IMR-90 (cell line): ENCODE measurements around the gene TVP23A. TPM values are rescaled to one million over a fixed set of nuclear protein-coding genes. Genes with fewer than 3 reads are reported as not detected.

Source experiments
- ATAC-seq: fragments of 200-7000 bp; cut with Tn5 transposase; 2 replicates; pipeline ENCODE4 v1.9.1; 2020; ENCODE audit warnings: low read depth, mild to moderate bottlenecking, moderate library complexity
- BruUV-seq: library from RNA; stranded (reverse); fragments of 400-500 nt; replicated peaks from 2 replicates; lab custom pipeline; 2021; lab: Mats Ljungman, UMichigan
- CTCF ChIA-PET: fragments of 300-600 bp; formaldehyde crosslinking; extraction: SDS; loops from one replicate; lab custom pipeline; 2021; ENCODE audit warnings: antibody characterized with exemption; lab: Yijun Ruan, JAX
- POLR2A ChIA-PET: fragments of 300-600 bp; sonication (Branson Sonifier 250); formaldehyde crosslinking; loops from one replicate; lab custom pipeline; 2022; ENCODE audit warnings: antibody characterized with exemption; ENCODE audit not compliant: unreplicated experiment; lab: Charles Lee
- DNase-seq: peaks from one replicate; pipeline ENCODE4 v3.0.0; 2013
- H2AFZ ChIP-seq: replicated peaks from 2 replicates; pipeline ENCODE3; 2013; ENCODE audit warnings: low read length, mild to moderate bottlenecking; ENCODE audit not compliant: poor library complexity
- H2AK5ac ChIP-seq: 2 replicates; pipeline ENCODE4 v1.6.1; 2013; ENCODE audit warnings: low read depth, low read length, inconsistent platforms
- H2AK9ac ChIP-seq: replicated peaks from 2 replicates; pipeline ENCODE3; 2013; ENCODE audit warnings: mild to moderate bottlenecking, low read depth, low read length, moderate library complexity; ENCODE audit not compliant: poor library complexity
- H2BK120ac ChIP-seq: 2 replicates; pipeline ENCODE4 v1.6.1; 2013; ENCODE audit warnings: low read depth, low read length, inconsistent platforms
- H2BK15ac ChIP-seq: 3 replicates; pipeline ENCODE4 v1.6.1; 2013; ENCODE audit warnings: low read depth, low read length, inconsistent platforms
- H2BK20ac ChIP-seq: 2 replicates; pipeline ENCODE4 v1.6.1; 2013; ENCODE audit warnings: low read depth, mild to moderate bottlenecking, inconsistent platforms, low read length, moderate library complexity
- H2BK5ac ChIP-seq: 2 replicates; pipeline ENCODE4 v1.6.1; 2013; ENCODE audit warnings: mild to moderate bottlenecking, low read depth, low read length, inconsistent platforms; ENCODE audit not compliant: poor library complexity, severe bottlenecking
- H3K14ac ChIP-seq: replicated peaks from 2 replicates; pipeline ENCODE4 v1.6.1; 2013; ENCODE audit warnings: low read depth, low read length, inconsistent platforms
- H3K18ac ChIP-seq: 2 replicates; pipeline ENCODE4 v1.6.1; 2013; ENCODE audit warnings: low read depth, low read length, control low read depth
- H3K23ac ChIP-seq: 2 replicates; pipeline ENCODE4 v1.6.1; 2013; ENCODE audit warnings: low read depth, low read length, inconsistent platforms
- H3K27ac ChIP-seq: 2 replicates; pipeline ENCODE4 v1.5.1; 2013; ENCODE audit warnings: mild to moderate bottlenecking, control low read depth, low read length; ENCODE audit not compliant: insufficient read depth
- H3K27me3 ChIP-seq: 2 replicates; pipeline ENCODE4 v1.6.1; 2013; ENCODE audit warnings: low read length; ENCODE audit not compliant: control insufficient read depth, insufficient read depth
- H3K36me3 ChIP-seq: 2 replicates; pipeline ENCODE4 v1.6.1; 2013; ENCODE audit warnings: low read length, mixed read lengths; ENCODE audit not compliant: control insufficient read depth, insufficient read depth
- H3K4ac ChIP-seq: 2 replicates; pipeline ENCODE4 v1.6.1; 2013; ENCODE audit warnings: low read depth, low read length, inconsistent platforms
- H3K4me1 ChIP-seq: 2 replicates; pipeline ENCODE4 v1.6.1; 2013; ENCODE audit warnings: low read length, mixed read lengths; ENCODE audit not compliant: control insufficient read depth, insufficient read depth
- H3K4me2 ChIP-seq: 2 replicates; pipeline ENCODE4 v1.6.1; 2013; ENCODE audit warnings: low read depth, mild to moderate bottlenecking, control low read depth, low read length, moderate library complexity
- H3K4me3 ChIP-seq: 2 replicates; pipeline ENCODE4 v1.5.1; 2013; ENCODE audit warnings: low read depth, mild to moderate bottlenecking, control low read depth, low read length, moderate library complexity; ENCODE audit not compliant: insufficient read depth
- H3K56ac ChIP-seq: 2 replicates; pipeline ENCODE4 v1.6.1; 2013; ENCODE audit warnings: low read length, inconsistent platforms; ENCODE audit not compliant: insufficient read depth; ENCODE audit errors: extremely low read depth
- H3K79me1 ChIP-seq, 2 experiments: 2 replicates each; pipeline ENCODE4 v1.6.1; 2013; ENCODE audit warnings: low read length in 2 of 2, inconsistent platforms in 1 of 2, low read depth in 1 of 2
- H3K9ac ChIP-seq: 2 replicates; pipeline ENCODE4 v1.6.1; 2013; ENCODE audit warnings: low read depth, low read length, control low read depth
- H3K9me1 ChIP-seq: 2 replicates; pipeline ENCODE4 v1.6.1; 2013; ENCODE audit warnings: low read length, inconsistent platforms; ENCODE audit not compliant: insufficient read depth
- H3K9me3 ChIP-seq: 2 replicates; pipeline ENCODE4 v1.6.1; 2013; ENCODE audit warnings: low read length; ENCODE audit not compliant: control insufficient read depth, insufficient read depth
- H4K20me1 ChIP-seq: 2 replicates; pipeline ENCODE4 v1.6.1; 2013; ENCODE audit warnings: low read length, inconsistent platforms; ENCODE audit not compliant: insufficient read depth
- H4K5ac ChIP-seq: 2 replicates; pipeline ENCODE4 v1.6.1; 2013; ENCODE audit warnings: mild to moderate bottlenecking, low read depth, low read length, control low read depth
- H4K8ac ChIP-seq, 2 experiments: 2 replicates each; pipeline ENCODE4 v1.6.1; 2013; ENCODE audit warnings: low read depth in 2 of 2, low read length in 2 of 2, control low read depth in 1 of 2, inconsistent platforms in 1 of 2
- H4K91ac ChIP-seq: 2 replicates; pipeline ENCODE4 v1.6.1; 2013; ENCODE audit warnings: low read depth, low read length, inconsistent platforms; ENCODE audit not compliant: insufficient read depth
- CHD1 ChIP-seq: IDR thresholded peaks from 2 replicates; pipeline ENCODE4 v1.6.1; 2012; ENCODE audit warnings: low read depth, low read length, improper control_type of control experiment
- ELK1 ChIP-seq: fragments of 150-350 bp; IDR thresholded peaks from 2 replicates; pipeline ENCODE4 v1.6.1; 2016; ENCODE audit warnings: low read depth, mild to moderate bottlenecking, low read length, moderate library complexity, borderline replicate concordance
- FOS ChIP-seq: fragments of 150-350 bp; IDR thresholded peaks from 2 replicates; pipeline ENCODE4 v1.6.1; 2016; ENCODE audit warnings: low read depth, low read length
- MAFK ChIP-seq: IDR thresholded peaks from 2 replicates; pipeline ENCODE4 v1.6.1; 2012; ENCODE audit warnings: low read depth, low read length, improper control_type of control experiment
- NFE2L2 ChIP-seq: fragments of 150-350 bp; IDR thresholded peaks from 2 replicates; pipeline ENCODE4 v1.6.1; 2016; ENCODE audit warnings: low read depth, mild to moderate bottlenecking, low read length
- POLR2A ChIP-seq: IDR thresholded peaks from 2 replicates; pipeline ENCODE4 v1.6.1; 2012; ENCODE audit warnings: mild to moderate bottlenecking, low read depth, low read length
- RAD21 ChIP-seq: IDR thresholded peaks from 2 replicates; pipeline ENCODE4 v1.6.1; 2012; ENCODE audit warnings: low read length, improper control_type of control experiment
- RFX5 ChIP-seq: IDR thresholded peaks from 2 replicates; pipeline ENCODE4 v1.8.0; 2012; ENCODE audit warnings: low read depth, mild to moderate bottlenecking, low read length, moderate library complexity
- SMC3 ChIP-seq: fragments of 150-350 bp; IDR thresholded peaks from 2 replicates; pipeline ENCODE4 v1.6.1; 2016; ENCODE audit warnings: low read depth, mild to moderate bottlenecking, antibody characterized with exemption, low read length, moderate library complexity
- WGBS, 2 experiments: methylation state at CpG; one replicate each; pipeline versions ENCODE4 v1.1.5 to v1.1.7; 2013; ENCODE audit warnings: missing lambda C conversion rate in 2 of 2; ENCODE audit not compliant: insufficient read length in 1 of 2; ENCODE audit errors: extremely low coverage in 2 of 2; 5-methylcytosine and 5-hydroxymethylcytosine counted together
- dilution Hi-C: fragments of 300-500 bp; cut with HindIII; formaldehyde crosslinking; loops from one replicate; pipeline ENCODE4 v1.14.3; 2018; ENCODE audit warnings: low sequenced_read_pairs; ENCODE audit not compliant: unreplicated experiment
- in situ Hi-C: fragments of 300-500 bp; cut with MboI; formaldehyde crosslinking; loops from 3 replicates; pipeline ENCODE4 v1.14.3; 2019; ENCODE audit warnings: low sequenced_read_pairs, inconsistent platforms, mixed read lengths
- intact Hi-C: fragments of 100-400 bp; cut with micrococcal nuclease; formaldehyde crosslinking; loops from 2 replicates; pipeline ENCODE4 v1.10.0; 2022
- polyA plus RNA-seq, 3 experiments: library from polyadenylated mRNA; depleted of rRNA; stranded (reverse); fragments of >200 nt; gene quantifications; 2 replicates each; pipeline ENCODE4 v1.2.3, GENCODE V29; 2012; ENCODE audit warnings: low replicate concordance in 1 of 3
- total RNA-seq: library from RNA; depleted of rRNA; stranded (reverse); fragments of >200 nt; gene quantifications from 2 replicates; pipeline ENCODE4 v1.2.3, GENCODE V29; 2012

Gene TVP23A
- total and polyA plus RNA-seq, 2 of the 4 experiments (the other 2 are of a cell fraction) = not detected

GRCh38 chr16:10782628-10783027, 36.0 kb downstream of the TVP23A start:
- POLR2A ChIA-PET = no interaction called here
- no CpG with 5 or more reads among the region's 2 CpGs for WGBS, 2 experiments
- no TSS peak for BruUV-seq

More at GRCh38 chr16:10782628-10783027, 36.0 kb downstream of the TVP23A start:
- H2BK20ac ChIP-seq = no peak overlapping the region
- no peak overlapping the region for H3K14ac ChIP-seq
- dilution Hi-C loops (no loop called here), in situ Hi-C loops (no loop called here), intact Hi-C loops (no loop called here)
- H3K27me3 ChIP-seq = peaks cover 5% of the 10 kb centered on the region
- no peak for DNase-seq
- H3K4me2 ChIP-seq = no peak overlapping the region
- H3K4me3 ChIP-seq = no peak overlapping the region
- H4K20me1 ChIP-seq = no peaks in the 10 kb centered on the region
- no peaks in the 10 kb centered on the region for H3K79me1 ChIP-seq
- no peak overlapping the region for H4K5ac ChIP-seq
- H3K9ac ChIP-seq = no peak overlapping the region
- no peaks in the 10 kb centered on the region for H3K36me3 ChIP-seq
- no peak overlapping the region for H3K4ac ChIP-seq
- no peak overlapping the region for H2BK5ac ChIP-seq
- ATAC-seq = no peak
- no peak overlapping the region for H4K91ac ChIP-seq
- no peak overlapping the region for H2AK9ac ChIP-seq
- H3K18ac ChIP-seq = no peak overlapping the region
- no peak overlapping the region for H3K23ac ChIP-seq
- no peaks in the 10 kb centered on the region for H3K9me1 ChIP-seq
- H2BK15ac ChIP-seq = no peak overlapping the region
- CTCF ChIA-PET = interaction anchor here (0.6 kb wide), 2 partner anchors 14 to 171 kb away, joined by 3 to 5 read pairs; no protein-coding TSS in a partner anchor
- H4K8ac ChIP-seq = no peak overlapping the region
- no peak overlapping the region for H3K27ac ChIP-seq
- H3K9me3 ChIP-seq = no peaks in the 10 kb centered on the region
- no peak overlapping the region for H3K56ac ChIP-seq
- no peak overlapping the region for H2AK5ac ChIP-seq
- H2BK120ac ChIP-seq = no peak overlapping the region
- H3K4me1 ChIP-seq = no peaks in the 10 kb centered on the region
- no peak for TF ChIP-seq RFX5
- TF ChIP-seq NFE2L2 = no peak
- TF ChIP-seq ELK1 = no peak
- TF ChIP-seq POLR2A = no peak
- no peak for TF ChIP-seq RAD21
- TF ChIP-seq FOS = no peak
- TF ChIP-seq SMC3 = no peak
- TF ChIP-seq CHD1 = no peak
- no peak for TF ChIP-seq MAFK
- no peak overlapping the region for H2AFZ ChIP-seq
